Bone marrow (tissue), 2 donors: Measurements from ENCODE around the gene RPL18A.
A peak's percentile ranks its signal among the peaks of the same experiment; 100 is the strongest.

ENCODE experiments used
- DNase-seq, 2 donors: peaks; one replicate each; lab custom pipeline; 2025; lab: John Stamatoyannopoulos, UW

RPL18A gene

DNA sequence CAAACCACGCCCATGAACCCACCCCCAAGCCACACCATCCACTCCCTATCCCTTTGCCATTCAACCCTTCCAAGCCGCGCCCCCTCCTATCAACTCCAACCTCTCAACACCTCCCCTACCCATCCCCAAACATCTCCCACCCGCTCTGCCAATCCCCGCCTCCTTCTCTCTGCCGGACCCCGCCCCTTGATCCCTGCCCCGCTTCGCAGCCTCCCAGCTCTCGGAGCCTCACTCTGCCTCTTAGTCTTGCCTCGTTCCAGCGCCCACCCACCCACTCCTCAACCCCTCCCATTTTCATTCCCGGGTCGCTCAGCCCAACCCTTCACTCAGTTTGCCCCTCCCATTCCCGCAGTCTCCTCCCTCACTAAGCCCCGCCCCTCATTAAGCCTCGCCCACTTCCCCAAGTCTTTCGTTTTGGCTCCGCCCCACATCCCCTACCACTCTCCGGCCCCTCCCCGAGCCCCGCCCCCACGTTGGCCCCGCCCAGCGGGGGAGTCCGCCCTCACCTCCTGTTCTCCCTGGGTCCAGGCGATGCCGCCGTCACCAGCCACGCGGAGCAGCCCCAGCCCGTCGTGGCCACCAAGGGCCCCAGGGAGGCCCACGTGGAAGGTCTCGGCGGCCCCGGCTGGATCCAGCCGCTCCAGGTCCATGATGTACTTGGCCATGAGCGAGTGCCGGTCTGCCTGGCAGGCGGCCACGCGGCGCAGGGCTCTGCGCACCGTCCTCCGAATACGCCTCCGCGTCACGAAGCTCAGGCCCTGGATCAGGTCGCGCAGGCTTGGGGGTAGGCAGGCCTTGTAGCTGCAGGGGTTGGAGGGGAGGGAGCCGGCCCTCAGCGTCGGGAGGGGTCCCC, 17.7 kb upstream of the RPL18A start:
- no peak for DNase-seq

DNA sequence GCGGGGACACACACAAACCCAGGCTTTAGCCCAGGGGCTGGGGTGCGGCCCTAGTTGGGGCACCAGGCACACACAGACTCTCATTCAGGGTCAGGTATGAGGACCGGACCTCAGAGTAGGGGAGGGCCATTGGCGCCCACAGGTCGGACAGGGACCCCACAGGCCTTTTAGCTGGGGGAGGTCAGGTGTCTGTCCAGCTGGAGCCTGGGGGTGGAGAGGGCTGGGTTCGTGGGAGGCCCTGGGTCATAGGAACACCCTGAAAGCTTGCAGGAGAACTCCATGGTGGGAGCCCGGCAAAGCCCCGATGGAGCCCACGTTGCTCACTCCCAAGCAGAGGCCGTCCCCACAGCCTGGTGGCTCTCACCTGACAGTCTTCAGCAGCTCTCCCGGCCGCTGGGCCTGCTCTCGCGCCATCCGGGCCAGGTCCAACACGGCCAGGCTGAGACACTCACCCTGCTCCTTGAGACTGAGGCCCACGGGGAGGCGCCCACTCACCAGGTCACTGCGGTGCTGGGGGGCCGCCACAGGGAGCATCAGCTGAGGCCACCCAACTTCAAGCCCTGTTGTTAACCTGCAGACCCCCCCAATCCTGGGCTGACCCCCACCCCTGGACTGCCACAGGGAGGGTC, 16.9 kb upstream of the RPL18A start:
- no peak for DNase-seq

- DNase-seq, result no peak
These were observed 16.4 kb upstream of the RPL18A start for GRCh38 chr19:17843292-17843827.

DNA sequence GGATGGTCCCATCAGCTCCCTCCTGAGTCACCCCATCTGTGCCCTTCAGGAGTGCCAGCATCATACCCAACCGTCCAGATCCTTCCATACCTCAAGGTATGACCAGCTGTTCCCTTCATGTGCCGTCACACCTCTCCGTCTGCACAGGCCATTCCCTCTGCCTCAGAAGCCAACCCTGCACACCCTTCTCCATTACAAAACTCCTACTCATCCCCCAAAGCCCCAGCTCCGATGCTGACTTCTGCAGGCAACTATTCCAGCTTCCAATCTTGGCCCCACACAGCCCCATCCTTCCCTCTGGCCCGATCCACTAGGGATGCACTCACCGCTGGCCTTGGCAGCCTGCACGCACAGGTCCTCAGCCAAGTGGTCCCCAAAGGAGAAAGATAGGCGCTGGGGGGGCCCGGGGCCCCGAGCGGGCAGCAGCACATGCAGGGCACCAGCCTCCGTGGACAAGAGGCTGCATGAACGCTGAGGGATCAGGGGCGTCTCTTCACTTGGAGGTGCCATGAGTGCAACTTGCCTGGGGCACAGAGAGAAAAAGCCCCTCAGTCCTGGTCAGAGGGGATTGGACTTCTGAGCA, 15.7 kb upstream of the RPL18A start:
- no peak for DNase-seq

DNA sequence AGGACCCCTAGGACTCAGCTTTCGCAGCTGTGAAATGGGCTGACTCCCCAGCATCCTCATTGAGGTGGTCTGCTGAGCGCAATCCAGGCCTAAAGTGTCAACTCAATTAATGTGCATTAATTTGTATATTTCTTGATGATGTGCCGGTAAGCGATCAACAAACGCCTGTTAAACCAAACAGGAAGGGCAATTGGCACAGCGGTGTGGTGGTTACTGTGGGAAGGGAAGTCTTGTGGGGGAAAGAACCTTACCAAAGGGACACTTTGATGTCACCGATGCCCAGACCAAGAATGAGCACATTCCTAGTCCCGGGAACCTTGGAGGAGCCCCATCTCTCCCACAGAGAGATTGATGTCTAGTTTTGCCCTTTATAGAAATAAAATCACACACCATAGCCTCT, 13.6 kb upstream of the RPL18A start:
- DNase-seq, result no peak

GRCh38 chr19:17847538-17848366, 12.0 kb upstream of the RPL18A start, which contains the start of gene JAK3:
Gene JAK3 (minus strand): TSS chr19:17847982. CDS start chr19:17844417, 3,565 bp downstream.
- DNase-seq, result peak; percentile 83 to 96

DNA sequence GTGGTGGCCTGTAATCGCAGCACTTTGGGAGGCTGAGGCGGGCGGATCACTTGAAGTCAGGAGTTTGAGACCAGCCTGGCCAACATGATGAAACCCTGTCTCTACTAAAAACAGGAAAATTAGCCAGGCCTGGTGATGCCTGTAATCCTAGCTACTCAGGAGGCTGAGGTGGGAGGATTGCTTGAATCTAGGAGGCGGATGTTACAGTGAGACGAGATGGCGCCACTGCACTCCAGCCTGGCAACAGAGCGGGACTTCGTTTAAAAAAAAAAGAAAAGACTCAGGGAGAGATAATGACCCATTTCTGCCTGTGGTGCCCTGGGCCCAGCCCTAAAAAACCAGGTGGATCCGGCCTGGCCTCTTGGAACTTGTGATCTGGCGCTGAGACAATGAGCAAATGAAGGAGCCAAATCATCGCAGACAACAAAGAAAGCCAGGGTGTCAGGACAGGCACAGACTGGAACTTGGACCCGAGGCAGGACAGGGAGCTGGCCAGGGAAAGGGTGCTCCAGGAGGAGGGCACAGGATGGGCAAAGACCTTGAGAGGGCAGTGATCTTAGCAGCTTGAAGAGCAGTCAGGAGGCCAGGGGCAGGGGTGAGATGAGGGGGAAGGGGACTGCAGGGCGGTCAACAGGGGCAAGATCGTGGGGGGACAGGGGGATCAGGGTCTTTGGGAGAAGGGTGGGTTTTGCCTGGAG, 11.0 kb upstream of the RPL18A start:
- DNase-seq, result no peak

DNA sequence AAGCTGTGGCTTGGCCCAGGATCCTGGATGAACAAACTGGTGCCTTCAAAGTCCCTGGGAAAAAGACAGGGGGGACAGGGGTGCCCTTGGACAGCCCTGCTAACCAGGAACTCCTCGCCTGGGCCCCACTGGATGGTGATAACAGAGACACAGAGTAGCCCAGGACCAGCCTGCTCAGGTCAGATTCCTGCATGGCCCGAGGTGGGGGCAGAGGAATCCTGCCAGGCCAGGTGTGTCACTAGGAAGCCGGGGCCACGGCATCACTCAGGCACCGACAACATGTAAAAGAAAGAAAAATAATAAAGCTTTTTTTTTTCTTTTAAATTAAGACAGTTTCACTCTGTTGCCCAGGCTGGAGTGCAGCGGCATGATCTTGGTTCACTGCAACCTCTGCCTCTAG, 5.6 kb upstream of the RPL18A start:
- no peak for DNase-seq

- peak; percentile 60 to 76 for DNase-seq
These were observed 4.2 kb upstream of the RPL18A start for GRCh38 chr19:17855280-17856152.

DNA sequence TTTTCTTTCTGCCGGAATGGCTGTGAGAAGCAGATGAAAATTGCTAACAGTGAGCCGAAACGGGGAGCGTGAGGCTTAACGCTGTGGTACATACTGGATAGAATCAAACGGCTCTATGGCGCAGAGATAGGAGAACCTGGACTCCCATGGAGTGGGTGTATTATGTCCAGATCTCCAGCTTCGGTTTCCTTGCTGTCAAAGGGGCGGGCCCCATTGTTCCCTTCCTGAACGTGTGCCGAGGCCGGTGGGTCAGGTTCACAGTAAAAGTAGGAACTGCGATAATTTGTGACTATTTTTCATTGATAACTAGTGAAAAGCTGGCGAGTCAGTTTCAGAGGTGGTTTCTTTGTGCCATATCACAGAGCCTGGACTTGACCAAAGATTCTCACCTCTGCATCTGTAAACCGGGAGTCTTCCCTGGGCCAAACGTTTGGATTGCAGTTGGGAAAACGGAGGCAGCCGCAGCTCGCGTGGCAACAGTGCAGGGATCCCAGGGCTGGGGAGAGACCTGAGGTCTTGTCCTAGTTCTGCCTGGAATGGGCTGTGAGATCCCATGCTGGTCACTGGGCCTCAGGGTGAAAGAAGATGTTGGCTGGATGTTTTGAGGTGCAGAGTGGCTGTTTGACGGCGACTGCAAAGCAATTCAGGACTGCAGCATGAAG, 752 bp downstream of the RPL18A start:
- no peak for DNase-seq

DNA sequence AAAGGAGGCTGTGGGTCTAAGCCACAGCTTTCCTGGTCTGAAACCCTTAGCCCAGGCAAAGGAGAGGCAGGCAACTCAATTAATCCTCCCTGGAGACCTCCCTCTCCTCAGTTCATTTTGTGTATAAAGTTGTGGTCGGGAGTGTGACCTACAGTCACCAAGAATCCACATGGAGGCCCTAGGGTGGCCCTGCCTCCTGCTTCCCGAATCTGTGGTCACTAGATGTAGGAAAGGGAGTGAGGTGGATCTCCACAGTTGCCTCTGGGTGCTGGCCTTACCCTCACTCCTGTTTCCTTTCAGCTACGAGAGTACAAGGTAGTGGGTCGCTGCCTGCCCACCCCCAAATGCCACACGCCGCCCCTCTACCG, 1.3 kb downstream of the RPL18A start:
- no peak for DNase-seq

DNA sequence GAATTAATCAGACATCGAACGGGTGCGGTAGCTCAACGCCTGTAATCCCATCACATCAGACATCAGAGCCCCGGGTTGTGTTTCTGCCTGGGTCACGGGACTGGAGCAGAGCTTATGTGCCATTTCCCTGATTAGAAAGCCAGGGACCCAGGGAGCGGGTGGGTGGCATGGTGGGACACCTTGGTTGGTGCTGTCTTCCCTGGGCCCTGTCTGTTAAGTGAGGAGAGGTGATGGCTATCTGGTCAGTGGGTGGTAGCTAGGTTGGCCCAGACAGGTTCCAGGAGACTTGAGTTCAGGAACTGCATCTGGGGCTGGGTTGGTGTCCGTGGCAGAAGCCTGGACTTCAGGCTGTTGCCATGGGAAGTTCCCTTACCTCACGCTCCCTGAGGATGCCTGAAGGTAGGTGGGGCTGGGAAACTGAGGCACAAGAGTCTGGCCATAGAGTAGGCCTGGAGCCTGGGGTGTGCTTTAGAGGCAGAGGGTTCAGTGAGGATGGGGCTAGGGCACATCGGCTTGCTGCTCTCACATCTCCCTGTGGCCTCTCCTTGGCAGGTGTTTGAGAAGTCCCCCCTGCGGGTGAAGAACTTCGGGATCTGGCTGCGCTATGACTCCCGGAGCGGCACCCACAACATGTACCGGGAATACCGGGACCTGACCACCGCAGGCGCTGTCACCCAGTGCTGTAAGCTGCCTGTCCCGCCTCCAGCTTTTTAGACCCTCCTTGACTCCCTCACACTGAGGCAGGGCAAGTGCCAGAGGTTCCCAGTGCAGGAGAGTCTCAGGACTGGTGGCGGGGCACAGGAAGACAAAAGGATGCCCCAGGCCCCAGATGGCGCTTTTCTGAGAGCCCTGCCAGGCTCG, 2.1 kb downstream of the RPL18A start:
- DNase-seq, result no peak

GRCh38 chr19:17862711-17863519, 3.2 kb downstream of the RPL18A start:
- no peak for DNase-seq

GRCh38 chr19:17863520-17864182, 3.9 kb downstream of the RPL18A start:
- no peak for DNase-seq

DNA sequence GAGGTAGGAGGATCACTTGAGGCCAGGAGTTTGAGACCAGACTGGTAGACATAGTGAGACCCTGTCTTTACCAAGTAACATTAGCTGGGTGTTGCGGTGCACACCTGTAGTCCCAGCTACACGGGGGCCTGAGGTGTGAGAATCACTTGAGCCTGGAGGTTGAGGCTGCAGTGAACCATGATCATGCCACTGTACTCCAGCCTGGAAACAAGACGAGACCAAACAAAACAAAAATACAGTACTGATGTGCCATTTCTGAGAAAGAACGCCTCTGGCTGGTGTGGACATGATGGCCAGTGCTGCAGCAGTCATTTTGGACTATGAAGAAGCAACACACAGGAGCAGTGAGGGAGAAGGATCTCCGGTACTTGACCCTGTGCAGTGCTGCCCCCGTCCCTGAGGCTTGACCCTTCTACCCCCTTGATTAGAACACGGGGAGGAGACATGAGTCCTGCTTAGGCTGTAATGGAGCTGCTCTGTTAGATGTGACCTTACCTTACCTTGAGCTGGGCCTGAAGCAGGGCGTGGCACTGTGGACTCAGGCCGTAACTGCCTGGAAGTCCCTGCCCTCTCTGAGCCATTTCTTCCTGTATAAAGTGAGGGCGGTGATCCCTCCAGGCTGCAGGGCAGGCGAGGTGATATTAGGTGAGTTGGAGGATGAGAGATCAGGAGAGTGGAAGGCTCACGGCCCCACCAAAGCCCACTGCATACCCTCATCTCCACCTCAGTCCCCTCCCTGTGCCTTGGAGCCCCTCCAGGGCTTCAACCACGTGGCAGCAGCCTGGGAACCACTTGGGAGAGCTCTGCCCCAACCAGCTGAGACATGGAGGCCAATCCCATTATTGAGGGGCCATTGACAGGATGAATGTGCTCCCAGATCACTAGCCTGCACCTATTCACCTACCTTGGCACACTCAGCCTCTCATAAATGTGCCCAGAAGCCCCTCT, 5.9 kb downstream of the RPL18A start:
- DNase-seq, result no peak

DNA sequence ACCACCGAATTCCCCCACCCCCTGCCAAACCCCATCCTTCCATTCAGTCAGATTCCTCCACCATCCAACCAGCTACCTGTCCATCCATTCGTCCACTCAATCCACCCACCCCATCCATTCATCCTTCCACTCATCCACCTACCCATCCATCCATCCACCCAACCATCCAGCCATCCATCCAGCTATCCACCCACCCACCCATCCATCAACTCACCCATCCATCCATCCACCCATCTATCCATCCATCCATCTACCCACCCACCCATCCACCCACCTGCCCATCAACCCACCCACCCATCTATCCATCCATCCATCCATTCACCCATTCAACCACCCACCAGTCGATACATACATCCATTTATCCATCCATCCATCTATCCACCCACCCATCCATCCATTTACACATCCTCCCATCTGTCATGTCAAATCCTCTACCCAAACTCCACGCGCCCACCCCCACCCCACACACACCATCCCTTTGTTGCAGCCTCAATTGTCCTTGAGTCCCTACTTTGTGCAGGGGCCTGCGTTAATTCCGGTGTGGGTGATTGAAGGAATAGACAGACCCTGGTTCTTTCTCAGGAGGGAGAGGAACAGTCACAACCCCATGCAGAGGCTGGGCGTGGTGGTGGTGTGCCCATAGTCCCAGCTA, 6.7 kb downstream of the RPL18A start:
- DNase-seq, result no peak
